ENCODE data around the gene PCDHB5.
A peak's percentile ranks its signal among the peaks of the same experiment; 100 is the strongest.
"Not testable (repeated sequence)": the region's sequence is repeated elsewhere in the genome, so short reads cannot be mapped to it uniquely, and the experiment has no call there.

Gene PCDHB5

GRCh38 chr5:141172381-141173204, 37.6 kb downstream of the PCDHB5 start, which contains the start of gene PCDHB7:
TSS of gene PCDHB7 (plus strand) at chr5:141172644. CDS start at chr5:141172836, 192 bp downstream.
- DNase-seq (ENCODE audit: low read depth in 2 of 2) = peak; percentile 16 to 45
- TF ChIP-seq CTCF (IDR thresholded peaks at IDR 0.05; ENCODE audit: low read depth, low read length) = peak; percentile 32
- no peak within 1 kb of the TSS for H3K4me3 ChIP-seq (replicated peaks in 1 of 2; ENCODE audit: low read depth in 2 of 2, low read length in 2 of 2)

DNA sequence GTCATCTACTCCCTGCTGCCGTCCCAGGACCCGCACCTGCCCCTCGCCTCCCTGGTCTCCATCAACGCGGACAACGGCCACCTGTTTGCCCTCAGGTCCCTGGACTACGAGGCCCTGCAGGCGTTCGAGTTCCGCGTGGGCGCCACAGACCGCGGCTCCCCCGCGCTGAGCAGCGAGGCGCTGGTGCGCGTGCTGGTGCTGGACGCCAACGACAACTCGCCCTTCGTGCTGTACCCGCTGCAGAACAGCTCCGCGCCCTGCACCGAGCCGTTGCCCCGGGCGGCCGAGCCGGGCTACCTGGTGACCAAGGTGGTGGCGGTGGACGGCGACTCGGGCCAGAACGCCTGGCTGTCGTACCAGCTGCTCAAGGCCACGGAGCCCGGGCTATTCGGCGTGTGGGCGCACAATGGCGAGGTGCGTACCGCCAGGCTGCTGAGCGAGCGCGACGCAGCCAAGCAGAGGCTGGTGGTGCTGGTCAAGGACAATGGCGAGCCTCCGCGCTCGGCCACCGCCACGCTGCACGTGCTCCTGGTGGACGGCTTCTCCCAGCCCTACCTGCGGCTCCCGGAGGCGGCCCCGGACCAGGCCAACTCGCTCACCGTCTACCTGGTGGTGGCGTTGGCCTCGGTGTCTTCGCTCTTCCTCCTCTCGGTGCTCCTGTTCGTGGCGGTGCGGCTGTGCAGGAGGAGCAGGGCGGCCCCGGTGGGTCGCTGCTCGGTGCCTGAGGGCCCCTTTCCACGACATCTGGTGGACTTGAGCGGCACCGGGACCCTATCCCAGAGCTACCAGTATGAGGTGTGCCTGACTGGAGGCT, 39.5 kb downstream of the PCDHB5 start:
- not testable (repeated sequence) for H3K4me3 ChIP-seq (replicated peaks in 1 of 2; ENCODE audit: low read depth in 2 of 2, low read length in 2 of 2); DNase-seq (ENCODE audit: low read depth in 2 of 2)

DNA sequence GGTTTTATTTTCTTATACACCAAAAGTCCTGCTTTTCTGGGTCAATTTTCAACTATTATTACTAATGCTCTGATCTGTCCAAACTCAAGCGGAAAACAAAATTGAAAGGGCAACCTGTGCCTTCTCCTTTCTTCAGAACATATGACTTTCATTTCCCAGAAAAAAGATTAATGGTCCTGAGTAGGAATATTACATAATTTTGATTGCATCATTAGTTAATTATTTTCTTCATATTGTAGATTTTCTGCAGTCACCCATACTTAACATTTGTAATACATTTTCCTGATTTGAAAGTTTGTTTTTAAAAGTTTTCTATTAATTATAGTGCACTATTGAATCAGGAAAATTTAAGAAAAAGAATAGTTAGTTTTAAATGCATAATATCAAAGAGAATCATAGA, 40.9 kb downstream of the PCDHB5 start:
- no peak overlapping the region for H3K4me3 ChIP-seq (replicated peaks in 1 of 2; ENCODE audit: low read depth in 2 of 2, low read length in 2 of 2)
- DNase-seq (ENCODE audit: low read depth in 2 of 2) = no peak
- TF ChIP-seq CTCF (IDR thresholded peaks at IDR 0.05; ENCODE audit: low read depth, low read length) = no peak

GRCh38 chr5:141177577-141178191, 42.7 kb downstream of the PCDHB5 start, which contains the start of gene PCDHB8:
TSS of gene PCDHB8 (plus strand) at chr5:141177790. CDS start at chr5:141178035, 245 bp downstream.
- H3K4me3 ChIP-seq (replicated peaks in 1 of 2; ENCODE audit: low read depth in 2 of 2, low read length in 2 of 2); DNase-seq (ENCODE audit: low read depth in 2 of 2): not testable (repeated sequence)

- DNase-seq (ENCODE audit: low read depth in 2 of 2); H3K4me3 ChIP-seq (replicated peaks in 1 of 2; ENCODE audit: low read depth in 2 of 2, low read length in 2 of 2): not testable (repeated sequence)
Observed at GRCh38 chr5:141179371-141179770, 44.4 kb downstream of the PCDHB5 start.

DNA sequence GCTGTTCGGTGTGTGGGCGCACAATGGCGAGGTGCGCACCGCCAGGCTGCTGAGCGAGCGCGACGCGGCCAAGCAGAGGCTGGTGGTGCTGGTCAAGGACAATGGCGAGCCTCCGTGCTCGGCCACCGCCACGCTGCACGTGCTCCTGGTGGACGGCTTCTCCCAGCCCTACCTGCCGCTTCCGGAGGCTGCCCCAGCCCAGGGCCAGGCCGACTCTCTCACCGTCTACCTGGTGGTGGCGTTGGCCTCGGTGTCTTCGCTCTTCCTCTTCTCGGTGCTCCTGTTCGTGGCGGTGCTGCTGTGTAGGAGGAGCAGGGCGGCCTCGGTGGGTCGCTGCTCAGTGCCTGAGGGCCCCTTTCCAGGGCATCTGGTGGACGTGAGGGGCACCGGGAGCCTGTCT, 44.9 kb downstream of the PCDHB5 start:
- DNase-seq (ENCODE audit: low read depth in 2 of 2); H3K4me3 ChIP-seq (replicated peaks in 1 of 2; ENCODE audit: low read depth in 2 of 2, low read length in 2 of 2): not testable (repeated sequence)

DNA sequence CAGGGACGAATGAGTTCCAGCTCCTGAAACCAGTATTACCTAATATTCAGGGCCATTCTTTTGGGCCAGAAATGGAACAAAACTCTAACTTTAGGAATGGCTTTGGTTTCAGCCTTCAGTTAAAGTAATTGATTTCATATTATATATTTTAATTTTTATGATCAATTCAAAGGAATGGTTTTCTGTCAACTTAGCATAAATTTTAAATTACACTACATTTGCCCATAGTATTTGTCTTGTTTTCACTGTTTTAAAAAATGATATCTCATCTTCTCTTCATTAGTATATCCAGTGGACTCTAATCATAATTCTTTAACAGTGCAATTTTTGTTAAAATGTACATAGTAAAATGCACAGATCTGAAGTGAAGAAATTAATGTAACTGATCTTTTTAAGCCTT, 45.3 kb downstream of the PCDHB5 start:
- no peak for TF ChIP-seq CTCF (IDR thresholded peaks at IDR 0.05; ENCODE audit: low read depth, low read length)
- no peak for DNase-seq (ENCODE audit: low read depth in 2 of 2)
- H3K4me3 ChIP-seq (replicated peaks in 1 of 2; ENCODE audit: low read depth in 2 of 2, low read length in 2 of 2) = no peak overlapping the region

DNA sequence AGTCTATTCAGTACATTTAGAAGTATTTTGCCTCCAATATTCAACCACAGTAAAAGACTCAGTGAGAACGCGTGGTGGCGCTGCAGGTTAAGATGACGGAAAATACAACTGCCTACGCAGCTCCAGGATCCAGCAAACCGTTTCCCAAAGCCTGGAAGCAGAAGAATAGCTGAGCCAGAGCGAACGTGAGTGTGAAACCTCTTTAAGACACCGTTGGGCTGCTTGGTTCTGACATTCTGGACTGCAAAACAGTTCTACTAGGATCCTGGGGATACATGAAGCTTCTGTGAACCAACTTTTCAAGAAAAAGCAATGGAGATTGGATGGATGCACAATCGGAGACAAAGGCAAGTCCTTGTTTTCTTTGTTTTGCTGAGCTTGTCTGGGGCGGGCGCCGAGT, 47.2 kb downstream of the PCDHB5 start, which contains the start of gene PCDHB16:
Gene PCDHB16 (plus strand): TSS at position 140 of the 400 bp plus-strand sequence. CDS start 173 bp downstream, at position 313.
- DNase-seq (ENCODE audit: low read depth in 2 of 2) = peak; percentile 5 to 12
- TF ChIP-seq CTCF (IDR thresholded peaks at IDR 0.05; ENCODE audit: low read depth, low read length) = peak; percentile 20
- peak within 1 kb of the TSS in 1 of 2 donors; percentile 19 for H3K4me3 ChIP-seq (replicated peaks in 1 of 2; ENCODE audit: low read depth in 2 of 2, low read length in 2 of 2)

DNA sequence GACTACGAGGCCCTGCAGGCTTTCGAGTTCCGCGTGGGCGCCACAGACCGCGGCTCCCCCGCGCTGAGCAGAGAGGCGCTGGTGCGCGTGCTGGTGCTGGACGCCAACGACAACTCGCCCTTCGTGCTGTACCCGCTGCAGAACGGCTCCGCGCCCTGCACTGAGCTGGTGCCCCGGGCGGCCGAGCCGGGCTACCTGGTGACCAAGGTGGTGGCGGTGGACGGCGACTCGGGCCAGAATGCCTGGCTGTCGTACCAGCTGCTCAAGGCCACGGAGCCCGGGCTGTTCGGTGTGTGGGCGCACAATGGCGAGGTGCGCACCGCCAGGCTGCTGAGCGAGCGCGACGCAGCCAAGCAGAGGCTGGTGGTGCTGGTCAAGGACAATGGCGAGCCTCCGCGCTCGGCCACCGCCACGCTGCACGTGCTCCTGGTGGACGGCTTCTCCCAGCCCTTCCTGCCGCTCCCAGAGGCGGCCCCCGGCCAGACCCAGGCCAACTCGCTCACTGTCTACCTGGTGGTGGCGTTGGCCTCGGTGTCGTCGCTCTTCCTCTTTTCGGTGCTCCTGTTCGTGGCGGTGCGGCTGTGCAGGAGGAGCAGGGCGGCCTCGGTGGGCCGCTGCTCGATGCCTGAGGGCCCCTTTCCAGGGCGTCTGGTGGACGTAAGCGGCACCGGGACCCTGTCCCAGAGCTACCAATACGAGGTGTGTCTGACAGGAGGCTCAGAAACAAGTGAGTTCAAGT, 49.3 kb downstream of the PCDHB5 start:
- not testable (repeated sequence) for H3K4me3 ChIP-seq (replicated peaks in 1 of 2; ENCODE audit: low read depth in 2 of 2, low read length in 2 of 2); DNase-seq (ENCODE audit: low read depth in 2 of 2)

Measured in cardiac fibroblast (primary cell).